ENCODE data around the gene LRRFIP2. TPM values are rescaled to one million over a fixed set of nuclear protein-coding genes. Genes with fewer than 3 reads are reported as not detected.

LRRFIP2 gene
- total RNA-seq, 4 donors from 2014 or later, result 152 to 166 (median 152) TPM

GRCh38 chr3:37100411-37100810, 74.0 kb downstream of the LRRFIP2 start:
- Histone ChIP-seq H3K36me3 (peaks cover 0 to 7% (median 0%) of the 10 kb centered on the region in 3 donors), H3K4me3 (no peak overlapping the region), H3K4me1 (peaks cover 0 to 5% (median 0%) of the 10 kb centered on the region in 4 donors), H3K9me3 (no peaks in the 10 kb centered on the region), H3K27me3 (no peaks in the 10 kb centered on the region), H3K27ac (no peak overlapping the region)
- TF ChIP-seq CTCF (IDR thresholded peaks at IDR 0.05) (no peak), POLR2A (IDR thresholded peaks at IDR 0.05) (no peak)
- DNase-seq, result no peak

- no peak overlapping the region for H3K4me3 ChIP-seq
- H3K36me3 ChIP-seq, result peaks cover 0 to 13% (median 0%) of the 10 kb centered on the region in 3 donors
- no peak for DNase-seq
- no peaks in the 10 kb centered on the region for H3K27me3 ChIP-seq
- no peaks in the 10 kb centered on the region for H3K9me3 ChIP-seq
- no peak overlapping the region for H3K27ac ChIP-seq
- H3K4me1 ChIP-seq, result peaks cover 0 to 5% (median 0%) of the 10 kb centered on the region in 4 donors
- TF ChIP-seq POLR2A (IDR thresholded peaks at IDR 0.05) (no peak), CTCF (IDR thresholded peaks at IDR 0.05) (no peak)
These were observed 74.9 kb downstream of the LRRFIP2 start for GRCh38 chr3:37099469-37099868.

GRCh38 chr3:37098884-37099283, 75.5 kb downstream of the LRRFIP2 start:
- no peak overlapping the region for H3K4me3 ChIP-seq
- H3K27me3 ChIP-seq, result no peaks in the 10 kb centered on the region
- no peak for TF ChIP-seq CTCF (IDR thresholded peaks at IDR 0.05)
- TF ChIP-seq POLR2A (IDR thresholded peaks at IDR 0.05), result no peak
- no peaks in the 10 kb centered on the region for H3K9me3 ChIP-seq
- DNase-seq, result no peak
- no peak overlapping the region for H3K27ac ChIP-seq
- H3K36me3 ChIP-seq, result peaks cover 0 to 19% (median 0%) of the 10 kb centered on the region in 3 donors
- peaks cover 0 to 5% (median 0%) of the 10 kb centered on the region in 4 donors for H3K4me1 ChIP-seq

- no peaks in the 10 kb centered on the region for H3K9me3 ChIP-seq
- no peak for DNase-seq
- H3K27ac ChIP-seq, result no peak overlapping the region
- no peak overlapping the region for H3K4me3 ChIP-seq
- no peaks in the 10 kb centered on the region for H3K4me1 ChIP-seq
- TF ChIP-seq POLR2A (IDR thresholded peaks at IDR 0.05) (no peak), CTCF (IDR thresholded peaks at IDR 0.05) (no peak)
- H3K27me3 ChIP-seq, result no peaks in the 10 kb centered on the region
- peaks cover 0 to 24% (median 0%) of the 10 kb centered on the region in 3 donors for H3K36me3 ChIP-seq
These were observed 76.6 kb downstream of the LRRFIP2 start for GRCh38 chr3:37097776-37098175.

- no peaks in the 10 kb centered on the region for H3K27me3 ChIP-seq
- no peak overlapping the region for H3K27ac ChIP-seq
- no peak for TF ChIP-seq POLR2A (IDR thresholded peaks at IDR 0.05)
- no peak for TF ChIP-seq CTCF (IDR thresholded peaks at IDR 0.05)
- DNase-seq, result no peak
- no peaks in the 10 kb centered on the region for H3K4me1 ChIP-seq
- H3K4me3 ChIP-seq, result no peak overlapping the region
- peaks cover 0 to 24% (median 0%) of the 10 kb centered on the region in 3 donors for H3K36me3 ChIP-seq
- H3K9me3 ChIP-seq, result no peaks in the 10 kb centered on the region
These were observed 77.4 kb downstream of the LRRFIP2 start for GRCh38 chr3:37096975-37097374.

GRCh38 chr3:37096288-37096687, 78.1 kb downstream of the LRRFIP2 start:
- Histone ChIP-seq H3K9me3 (no peaks in the 10 kb centered on the region), H3K4me3 (no peak overlapping the region), H3K27ac (no peak overlapping the region), H3K36me3 (peaks cover 0 to 28% (median 0%) of the 10 kb centered on the region in 3 donors), H3K27me3 (no peaks in the 10 kb centered on the region), H3K4me1 (no peaks in the 10 kb centered on the region)
- DNase-seq, result no peak
- TF ChIP-seq POLR2A (IDR thresholded peaks at IDR 0.05), result no peak
- TF ChIP-seq CTCF (IDR thresholded peaks at IDR 0.05), result no peak
